Uterus (tissue), 4 donors: ENCODE results near the gene PTGIS. TPM values are rescaled to one million over a fixed set of nuclear protein-coding genes. Genes with fewer than 3 reads are reported as not detected.

ENCODE experiments used
- DNase-seq, 2 donors: peaks; one replicate each; pipeline ENCODE4 v3.0.0-alpha.2; 2019 to 2020
- H3K27ac ChIP-seq, 2 donors: fragments of 200-600 bp; sonication (generic); 1 replicate in 1 of 2; 2 replicates in 1 of 2; pipeline ENCODE4 v1.5.1; 2016 to 2018
- H3K27me3 ChIP-seq, 2 donors: fragments of 200-600 bp; sonication (generic); one replicate each; pipeline ENCODE4 v1.5.1; 2018 to 2019; ENCODE audit warnings: control low read depth in 1 of 2
- H3K36me3 ChIP-seq, 2 donors: fragments of 200-600 bp; sonication (generic); one replicate each; pipeline ENCODE4 v1.5.1; 2019; ENCODE audit warnings: control low read depth in 1 of 2
- H3K4me1 ChIP-seq, 2 donors: fragments of 200-600 bp; sonication (generic); one replicate each; pipeline ENCODE4 v1.5.1; 2018 to 2019; ENCODE audit warnings: control low read depth in 1 of 2
- H3K4me3 ChIP-seq, 2 donors: fragments of 200-600 bp; sonication (generic); 1 replicate in 1 of 2; 2 replicates in 1 of 2; pipeline ENCODE4 v1.5.1; 2018 to 2019; ENCODE audit warnings: mild to moderate bottlenecking in 1 of 2
- H3K9me3 ChIP-seq, 2 donors: fragments of 200-600 bp; sonication (generic); one replicate each; pipeline ENCODE4 v1.5.1; 2019; ENCODE audit warnings: control low read depth in 1 of 2
- POLR2A ChIP-seq, 2 donors: fragments of 450-650 bp; IDR thresholded peaks; one replicate each; pipeline ENCODE4 v1.6.1; 2016; ENCODE audit warnings: antibody characterized with exemption in 2 of 2, mild to moderate bottlenecking in 1 of 2, moderate library complexity in 1 of 2
- intact Hi-C: fragments of 100-400 bp; cut with DNase I; formaldehyde crosslinking; loops from one replicate; pipeline ENCODE4 v1.15.1; 2023; ENCODE audit warnings: low total_unique reads
- total RNA-seq, 4 donors: library from RNA; depleted of rRNA in 3 of 4; stranded (reverse); fragments of >200 nt in 3 of 4; gene quantifications; one replicate each; pipeline versions ENCODE4 v1.1.0 to v1.2.4, GENCODE V29; 2014 to 2023
- TF ChIP-seq, protein P1 (sequence below), 4 experiments: fragments of 200-600 bp in 2 of 4; fragments of 450-650 bp in 2 of 4; sonication (generic) in 2 of 4; IDR thresholded peaks; one replicate each; pipeline ENCODE4 v1.5.1; 2016 to 2019; ENCODE audit warnings: antibody characterized with exemption in 4 of 4, mild to moderate bottlenecking in 2 of 4, moderate library complexity in 1 of 4
- donor health status: DM: yes; HTN: yes; CAD: no.

The PTGIS gene
- total RNA-seq, 4 donors from 2014 or later, result 64.7 to 460 (median 140) TPM

GRCh38 chr20:49573900-49574416 lies 6.0 kb upstream of the PTGIS start:
- peak overlapping the region; percentile 94 to 98 for H3K27ac ChIP-seq
- intact Hi-C loops, result no loop called here
- TF ChIP-seq, protein P1, sequence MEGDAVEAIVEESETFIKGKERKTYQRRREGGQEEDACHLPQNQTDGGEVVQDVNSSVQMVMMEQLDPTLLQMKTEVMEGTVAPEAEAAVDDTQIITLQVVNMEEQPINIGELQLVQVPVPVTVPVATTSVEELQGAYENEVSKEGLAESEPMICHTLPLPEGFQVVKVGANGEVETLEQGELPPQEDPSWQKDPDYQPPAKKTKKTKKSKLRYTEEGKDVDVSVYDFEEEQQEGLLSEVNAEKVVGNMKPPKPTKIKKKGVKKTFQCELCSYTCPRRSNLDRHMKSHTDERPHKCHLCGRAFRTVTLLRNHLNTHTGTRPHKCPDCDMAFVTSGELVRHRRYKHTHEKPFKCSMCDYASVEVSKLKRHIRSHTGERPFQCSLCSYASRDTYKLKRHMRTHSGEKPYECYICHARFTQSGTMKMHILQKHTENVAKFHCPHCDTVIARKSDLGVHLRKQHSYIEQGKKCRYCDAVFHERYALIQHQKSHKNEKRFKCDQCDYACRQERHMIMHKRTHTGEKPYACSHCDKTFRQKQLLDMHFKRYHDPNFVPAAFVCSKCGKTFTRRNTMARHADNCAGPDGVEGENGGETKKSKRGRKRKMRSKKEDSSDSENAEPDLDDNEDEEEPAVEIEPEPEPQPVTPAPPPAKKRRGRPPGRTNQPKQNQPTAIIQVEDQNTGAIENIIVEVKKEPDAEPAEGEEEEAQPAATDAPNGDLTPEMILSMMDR (IDR thresholded peaks at IDR 0.05), result no peak
- TF ChIP-seq POLR2A (IDR thresholded peaks at IDR 0.05), result no peak

GRCh38 chr20:49572857-49573256 lies 4.9 kb upstream of the PTGIS start:
- Histone ChIP-seq H3K9me3 (no peaks in the 10 kb centered on the region), H3K36me3 (no peaks in the 10 kb centered on the region), H3K27me3 (no peaks in the 10 kb centered on the region), H3K4me3 (no peak overlapping the region), H3K4me1 (peaks cover 4 to 21% of the 10 kb centered on the region in 2 donors), H3K27ac (peak overlapping the region; percentile 94 to 98)
- intact Hi-C loops, result no loop called here
- peak in 1 of 2 donors; percentile 15 for DNase-seq
- TF ChIP-seq, protein P1 (IDR thresholded peaks at IDR 0.05), result no peak
- TF ChIP-seq POLR2A (IDR thresholded peaks at IDR 0.05), result no peak

More at GRCh38 chr20:49573900-49574416, 6.0 kb upstream of the PTGIS start:
- H3K36me3 ChIP-seq, result no peaks in the 10 kb centered on the region
- H3K4me3 ChIP-seq, result no peak overlapping the region
- H3K27me3 ChIP-seq, result no peaks in the 10 kb centered on the region
- no peaks in the 10 kb centered on the region for H3K9me3 ChIP-seq
- H3K4me1 ChIP-seq, result peaks cover 2 to 19% of the 10 kb centered on the region in 2 donors
- DNase-seq, result peak; percentile 30 to 44

- Histone ChIP-seq H3K36me3 (no peaks in the 10 kb centered on the region), H3K27me3 (no peaks in the 10 kb centered on the region), H3K4me3 (no peak overlapping the region), H3K27ac (peak overlapping the region; percentile 94 to 98), H3K9me3 (no peaks in the 10 kb centered on the region), H3K4me1 (peaks cover 4 to 21% of the 10 kb centered on the region in 2 donors)
- TF ChIP-seq, protein P1 (IDR thresholded peaks at IDR 0.05), result no peak
- TF ChIP-seq POLR2A (IDR thresholded peaks at IDR 0.05), result no peak
- no peak for DNase-seq
- intact Hi-C loops, result no loop called here
Measured at GRCh38 chr20:49571553-49571835, 3.6 kb upstream of the PTGIS start.

DNA sequence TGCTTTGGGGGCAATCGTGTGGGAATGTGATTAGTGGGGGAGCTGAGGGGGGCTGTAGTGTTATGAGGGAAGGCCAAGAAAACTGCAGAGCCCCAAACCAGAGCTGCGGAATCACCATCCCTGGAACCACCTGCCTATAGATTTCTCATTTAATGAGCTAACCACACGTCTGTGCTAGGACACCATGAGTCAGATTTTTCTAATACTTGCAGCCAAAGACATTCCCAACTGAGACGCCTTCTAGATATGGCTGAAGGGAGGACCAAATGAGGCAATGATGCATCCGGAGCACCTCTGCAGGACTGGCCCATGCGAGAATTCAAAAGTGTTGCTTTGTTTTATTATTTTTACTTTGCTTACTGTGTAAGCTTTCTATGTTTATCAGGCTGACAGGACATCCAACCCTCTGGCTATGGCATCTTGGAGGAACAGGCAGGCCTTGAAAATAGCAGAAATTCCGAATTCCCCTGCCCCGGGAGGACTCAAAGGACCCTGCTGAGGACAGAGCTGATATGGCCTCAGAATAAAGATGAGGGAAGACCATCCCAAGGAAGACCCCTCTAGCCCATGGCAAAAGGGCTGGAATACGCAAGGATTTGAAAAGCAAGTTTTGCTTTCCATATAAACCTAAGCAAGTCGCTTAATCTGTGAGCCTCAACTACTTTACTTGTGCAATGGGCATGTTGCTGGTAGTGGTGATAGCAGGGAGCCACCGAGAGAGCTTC lies 3.1 kb upstream of the PTGIS start:
- peak overlapping the region; percentile 94 to 98 for H3K27ac ChIP-seq
- DNase-seq, result peak in 1 of 2 donors; percentile 32

More for the DNA sequence above, 3.1 kb upstream of the PTGIS start:
- no peaks in the 10 kb centered on the region for H3K9me3 ChIP-seq
- H3K4me3 ChIP-seq, result no peak overlapping the region
- peaks cover 4 to 21% of the 10 kb centered on the region in 2 donors for H3K4me1 ChIP-seq
- no peaks in the 10 kb centered on the region for H3K36me3 ChIP-seq
- TF ChIP-seq, protein P1 (IDR thresholded peaks at IDR 0.05), result no peak
- no peak for TF ChIP-seq POLR2A (IDR thresholded peaks at IDR 0.05)
- H3K27me3 ChIP-seq, result no peaks in the 10 kb centered on the region
- intact Hi-C loops, result no loop called here
